Dendritic cell treated with granulocyte-macrophage colony-stimulating factor and Interleukin-4, amounts not matched to agents 40 ng/mL and 50 ng/mL, for 4 days (primary cell): ENCODE measurements around the gene FGD6.

Experiments used
- H3K27ac Mint-ChIP-seq: one replicate; pipeline ENCODE4 v1.8.0; 2022; ENCODE audit warnings: mild to moderate bottlenecking, mixed read lengths
- H3K27me3 Mint-ChIP-seq: one replicate; pipeline ENCODE4 v1.8.0; 2022; ENCODE audit warnings: mild to moderate bottlenecking, mixed read lengths
- H3K36me3 Mint-ChIP-seq: one replicate; pipeline ENCODE4 v1.8.0; 2022; ENCODE audit warnings: low read depth, mixed read lengths
- H3K4me1 Mint-ChIP-seq: one replicate; pipeline ENCODE4 v1.8.0; 2022; ENCODE audit warnings: low read depth, mixed read lengths
- H3K4me3 Mint-ChIP-seq: one replicate; pipeline ENCODE4 v1.8.0; 2022; ENCODE audit warnings: mild to moderate bottlenecking, moderate library complexity, mixed read lengths
- H3K9me3 Mint-ChIP-seq: one replicate; pipeline ENCODE4 v1.8.0; 2022; ENCODE audit warnings: mixed read lengths
- intact Hi-C: fragments of 100-400 bp; cut with micrococcal nuclease; formaldehyde crosslinking; loops from one replicate; pipeline ENCODE4 v1.15.0; 2022

Gene FGD6

GRCh38 chr12:95225645-95226212 is 8.5 kb upstream of the FGD6 start:
- H3K4me1 Mint-ChIP-seq = peaks cover 7% of the 10 kb centered on the region
- no peak overlapping the region for H3K4me3 Mint-ChIP-seq
- H3K27ac Mint-ChIP-seq = no peak overlapping the region
- intact Hi-C loops = no loop called here
- no peaks in the 10 kb centered on the region for H3K9me3 Mint-ChIP-seq
- peaks cover 20% of the 10 kb centered on the region for H3K36me3 Mint-ChIP-seq
- H3K27me3 Mint-ChIP-seq = no peaks in the 10 kb centered on the region

GRCh38 chr12:95224202-95225170 is 7.2 kb upstream of the FGD6 start:
- intact Hi-C loops = no loop called here
- no peaks in the 10 kb centered on the region for H3K9me3 Mint-ChIP-seq
- H3K4me3 Mint-ChIP-seq = no peak overlapping the region
- H3K27me3 Mint-ChIP-seq = no peaks in the 10 kb centered on the region
- H3K4me1 Mint-ChIP-seq = peaks cover 15% of the 10 kb centered on the region
- H3K36me3 Mint-ChIP-seq = peaks cover 27% of the 10 kb centered on the region
- no peak overlapping the region for H3K27ac Mint-ChIP-seq

GRCh38 chr12:95220726-95221125 is 3.5 kb upstream of the FGD6 start:
- H3K4me3 Mint-ChIP-seq = no peak overlapping the region
- peaks cover 44% of the 10 kb centered on the region for H3K36me3 Mint-ChIP-seq
- H3K27ac Mint-ChIP-seq = no peak overlapping the region
- no peaks in the 10 kb centered on the region for H3K9me3 Mint-ChIP-seq
- no peaks in the 10 kb centered on the region for H3K27me3 Mint-ChIP-seq
- peaks cover 23% of the 10 kb centered on the region for H3K4me1 Mint-ChIP-seq
- intact Hi-C loops = no loop called here

GRCh38 chr12:95220190-95220589 is 2.9 kb upstream of the FGD6 start:
- H3K27ac Mint-ChIP-seq = no peak overlapping the region
- peaks cover 40% of the 10 kb centered on the region for H3K36me3 Mint-ChIP-seq
- intact Hi-C loops = no loop called here
- no peaks in the 10 kb centered on the region for H3K9me3 Mint-ChIP-seq
- peaks cover 28% of the 10 kb centered on the region for H3K4me1 Mint-ChIP-seq
- H3K27me3 Mint-ChIP-seq = no peaks in the 10 kb centered on the region
- no peak overlapping the region for H3K4me3 Mint-ChIP-seq

- H3K4me3 Mint-ChIP-seq = peak overlapping the region; percentile 87
- H3K4me1 Mint-ChIP-seq = peaks cover 36% of the 10 kb centered on the region
- peak overlapping the region; percentile 89 for H3K27ac Mint-ChIP-seq
- intact Hi-C loops = loop anchor here (2.0 to 5.0 kb wide), 2 partner anchors 146 to 256 kb away; partner anchors contain the start of genes METAP2 and NR2C1
- no peaks in the 10 kb centered on the region for H3K27me3 Mint-ChIP-seq
- H3K9me3 Mint-ChIP-seq = no peaks in the 10 kb centered on the region
- peaks cover 24% of the 10 kb centered on the region for H3K36me3 Mint-ChIP-seq
Measured at GRCh38 chr12:95218150-95219133, 1.2 kb upstream of the FGD6 start.

- peak overlapping the region; percentile 87 for H3K4me3 Mint-ChIP-seq
- peaks cover 40% of the 10 kb centered on the region for H3K4me1 Mint-ChIP-seq
- peaks cover 24% of the 10 kb centered on the region for H3K36me3 Mint-ChIP-seq
- H3K9me3 Mint-ChIP-seq = no peaks in the 10 kb centered on the region
- intact Hi-C loops = loop anchor here (1.0 to 5.0 kb wide), 3 partner anchors 85 to 145 kb away; partner anchors contain the start of gene NR2C1
- H3K27ac Mint-ChIP-seq = peak overlapping the region; percentile 89
- no peaks in the 10 kb centered on the region for H3K27me3 Mint-ChIP-seq
Measured at GRCh38 chr12:95216711-95217376, 423 bp downstream of the FGD6 start.

- Mint-ChIP-seq H3K27me3 (no peaks in the 10 kb centered on the region), H3K27ac (peak overlapping the region; percentile 89), H3K36me3 (peaks cover 24% of the 10 kb centered on the region), H3K4me3 (peak overlapping the region; percentile 87), H3K4me1 (peaks cover 40% of the 10 kb centered on the region), H3K9me3 (no peaks in the 10 kb centered on the region)
- intact Hi-C loops = loop anchor here (5.0 kb wide), 1 partner anchor 144 kb away; the partner anchor contains the start of gene NR2C1
Measured at GRCh38 chr12:95215949-95216348, 1.3 kb downstream of the FGD6 start.

GRCh38 chr12:95214466-95214865 is 2.8 kb downstream of the FGD6 start:
- H3K27me3 Mint-ChIP-seq = no peaks in the 10 kb centered on the region
- H3K36me3 Mint-ChIP-seq = peaks cover 29% of the 10 kb centered on the region
- H3K9me3 Mint-ChIP-seq = no peaks in the 10 kb centered on the region
- intact Hi-C loops = no loop called here
- H3K4me3 Mint-ChIP-seq = no peak overlapping the region
- H3K4me1 Mint-ChIP-seq = peaks cover 32% of the 10 kb centered on the region
- H3K27ac Mint-ChIP-seq = peak overlapping the region; percentile 34

GRCh38 chr12:95213928-95214327 is 3.3 kb downstream of the FGD6 start:
- no peaks in the 10 kb centered on the region for H3K9me3 Mint-ChIP-seq
- no peaks in the 10 kb centered on the region for H3K27me3 Mint-ChIP-seq
- no peak overlapping the region for H3K4me3 Mint-ChIP-seq
- intact Hi-C loops = no loop called here
- peaks cover 29% of the 10 kb centered on the region for H3K36me3 Mint-ChIP-seq
- peaks cover 34% of the 10 kb centered on the region for H3K4me1 Mint-ChIP-seq
- no peak overlapping the region for H3K27ac Mint-ChIP-seq

- Mint-ChIP-seq H3K4me1 (peaks cover 31% of the 10 kb centered on the region), H3K27ac (no peak overlapping the region), H3K9me3 (no peaks in the 10 kb centered on the region), H3K4me3 (no peak overlapping the region), H3K36me3 (peaks cover 26% of the 10 kb centered on the region), H3K27me3 (no peaks in the 10 kb centered on the region)
- intact Hi-C loops = no loop called here
Measured at GRCh38 chr12:95213119-95213518, 4.1 kb downstream of the FGD6 start.

- no peaks in the 10 kb centered on the region for H3K27me3 Mint-ChIP-seq
- H3K4me1 Mint-ChIP-seq = peaks cover 35% of the 10 kb centered on the region
- intact Hi-C loops = no loop called here
- H3K36me3 Mint-ChIP-seq = peaks cover 25% of the 10 kb centered on the region
- no peak overlapping the region for H3K4me3 Mint-ChIP-seq
- H3K9me3 Mint-ChIP-seq = peaks cover 1% of the 10 kb centered on the region
- no peak overlapping the region for H3K27ac Mint-ChIP-seq
Measured at GRCh38 chr12:95212586-95212985, 4.7 kb downstream of the FGD6 start.

GRCh38 chr12:95208678-95209077 is 8.6 kb downstream of the FGD6 start:
- intact Hi-C loops = loop anchor here (10.0 kb wide), 1 partner anchor 1696 kb away; the partner anchor contains the start of gene NEDD1
- Mint-ChIP-seq H3K27ac (no peak overlapping the region), H3K27me3 (no peaks in the 10 kb centered on the region), H3K4me3 (no peak overlapping the region), H3K36me3 (peaks cover 22% of the 10 kb centered on the region), H3K4me1 (peaks cover 53% of the 10 kb centered on the region), H3K9me3 (peaks cover 8% of the 10 kb centered on the region)

GRCh38 chr12:95207407-95207806 is 9.9 kb downstream of the FGD6 start:
- intact Hi-C loops = loop anchor here (10.0 kb wide), 1 partner anchor 1697 kb away; the partner anchor contains the start of gene NEDD1
- Mint-ChIP-seq H3K9me3 (peaks cover 8% of the 10 kb centered on the region), H3K4me1 (peaks cover 57% of the 10 kb centered on the region), H3K27ac (peak overlapping the region; percentile 72), H3K27me3 (no peaks in the 10 kb centered on the region), H3K4me3 (no peak overlapping the region), H3K36me3 (peaks cover 22% of the 10 kb centered on the region)
